IMR-90 (cell line): ENCODE data around the gene INPP5A. TPM values are rescaled to one million over a fixed set of nuclear protein-coding genes. Genes with fewer than 3 reads are reported as not detected.

Experiments used
- ATAC-seq: fragments of 200-7000 bp; cut with Tn5 transposase; 2 replicates; pipeline ENCODE4 v1.9.1; 2020; ENCODE audit warnings: low read depth, mild to moderate bottlenecking, moderate library complexity
- BruUV-seq: library from RNA; stranded (reverse); fragments of 400-500 nt; replicated peaks from 2 replicates; lab custom pipeline; 2021; lab: Mats Ljungman, UMichigan
- CTCF ChIA-PET: fragments of 300-600 bp; formaldehyde crosslinking; extraction: SDS; loops from one replicate; lab custom pipeline; 2021; ENCODE audit warnings: antibody characterized with exemption; lab: Yijun Ruan, JAX
- POLR2A ChIA-PET: fragments of 300-600 bp; sonication (Branson Sonifier 250); formaldehyde crosslinking; loops from one replicate; lab custom pipeline; 2022; ENCODE audit warnings: antibody characterized with exemption; ENCODE audit not compliant: unreplicated experiment; lab: Charles Lee
- DNase-seq: peaks from one replicate; pipeline ENCODE4 v3.0.0; 2013
- H2AFZ ChIP-seq: replicated peaks from 2 replicates; pipeline ENCODE3; 2013; ENCODE audit warnings: low read length, mild to moderate bottlenecking; ENCODE audit not compliant: poor library complexity
- H2AK5ac ChIP-seq: 2 replicates; pipeline ENCODE4 v1.6.1; 2013; ENCODE audit warnings: low read depth, low read length, inconsistent platforms
- H2AK9ac ChIP-seq: replicated peaks from 2 replicates; pipeline ENCODE3; 2013; ENCODE audit warnings: mild to moderate bottlenecking, low read depth, low read length, moderate library complexity; ENCODE audit not compliant: poor library complexity
- H2BK120ac ChIP-seq: 2 replicates; pipeline ENCODE4 v1.6.1; 2013; ENCODE audit warnings: low read depth, low read length, inconsistent platforms
- H2BK15ac ChIP-seq: 3 replicates; pipeline ENCODE4 v1.6.1; 2013; ENCODE audit warnings: low read depth, low read length, inconsistent platforms
- H2BK20ac ChIP-seq: 2 replicates; pipeline ENCODE4 v1.6.1; 2013; ENCODE audit warnings: low read depth, mild to moderate bottlenecking, inconsistent platforms, low read length, moderate library complexity
- H2BK5ac ChIP-seq: 2 replicates; pipeline ENCODE4 v1.6.1; 2013; ENCODE audit warnings: mild to moderate bottlenecking, low read depth, low read length, inconsistent platforms; ENCODE audit not compliant: poor library complexity, severe bottlenecking
- H3K14ac ChIP-seq: replicated peaks from 2 replicates; pipeline ENCODE4 v1.6.1; 2013; ENCODE audit warnings: low read depth, low read length, inconsistent platforms
- H3K18ac ChIP-seq: 2 replicates; pipeline ENCODE4 v1.6.1; 2013; ENCODE audit warnings: low read depth, low read length, control low read depth
- H3K23ac ChIP-seq: 2 replicates; pipeline ENCODE4 v1.6.1; 2013; ENCODE audit warnings: low read depth, low read length, inconsistent platforms
- H3K27ac ChIP-seq: 2 replicates; pipeline ENCODE4 v1.5.1; 2013; ENCODE audit warnings: mild to moderate bottlenecking, control low read depth, low read length; ENCODE audit not compliant: insufficient read depth
- H3K27me3 ChIP-seq: 2 replicates; pipeline ENCODE4 v1.6.1; 2013; ENCODE audit warnings: low read length; ENCODE audit not compliant: control insufficient read depth, insufficient read depth
- H3K36me3 ChIP-seq: 2 replicates; pipeline ENCODE4 v1.6.1; 2013; ENCODE audit warnings: low read length, mixed read lengths; ENCODE audit not compliant: control insufficient read depth, insufficient read depth
- H3K4ac ChIP-seq: 2 replicates; pipeline ENCODE4 v1.6.1; 2013; ENCODE audit warnings: low read depth, low read length, inconsistent platforms
- H3K4me1 ChIP-seq: 2 replicates; pipeline ENCODE4 v1.6.1; 2013; ENCODE audit warnings: low read length, mixed read lengths; ENCODE audit not compliant: control insufficient read depth, insufficient read depth
- H3K4me2 ChIP-seq: 2 replicates; pipeline ENCODE4 v1.6.1; 2013; ENCODE audit warnings: low read depth, mild to moderate bottlenecking, control low read depth, low read length, moderate library complexity
- H3K4me3 ChIP-seq: 2 replicates; pipeline ENCODE4 v1.5.1; 2013; ENCODE audit warnings: low read depth, mild to moderate bottlenecking, control low read depth, low read length, moderate library complexity; ENCODE audit not compliant: insufficient read depth
- H3K56ac ChIP-seq: 2 replicates; pipeline ENCODE4 v1.6.1; 2013; ENCODE audit warnings: low read length, inconsistent platforms; ENCODE audit not compliant: insufficient read depth; ENCODE audit errors: extremely low read depth
- H3K79me1 ChIP-seq, 2 experiments: 2 replicates each; pipeline ENCODE4 v1.6.1; 2013; ENCODE audit warnings: low read length in 2 of 2, inconsistent platforms in 1 of 2, low read depth in 1 of 2
- H3K9ac ChIP-seq: 2 replicates; pipeline ENCODE4 v1.6.1; 2013; ENCODE audit warnings: low read depth, low read length, control low read depth
- H3K9me1 ChIP-seq: 2 replicates; pipeline ENCODE4 v1.6.1; 2013; ENCODE audit warnings: low read length, inconsistent platforms; ENCODE audit not compliant: insufficient read depth
- H3K9me3 ChIP-seq: 2 replicates; pipeline ENCODE4 v1.6.1; 2013; ENCODE audit warnings: low read length; ENCODE audit not compliant: control insufficient read depth, insufficient read depth
- H4K20me1 ChIP-seq: 2 replicates; pipeline ENCODE4 v1.6.1; 2013; ENCODE audit warnings: low read length, inconsistent platforms; ENCODE audit not compliant: insufficient read depth
- H4K5ac ChIP-seq: 2 replicates; pipeline ENCODE4 v1.6.1; 2013; ENCODE audit warnings: mild to moderate bottlenecking, low read depth, low read length, control low read depth
- H4K8ac ChIP-seq, 2 experiments: 2 replicates each; pipeline ENCODE4 v1.6.1; 2013; ENCODE audit warnings: low read depth in 2 of 2, low read length in 2 of 2, control low read depth in 1 of 2, inconsistent platforms in 1 of 2
- H4K91ac ChIP-seq: 2 replicates; pipeline ENCODE4 v1.6.1; 2013; ENCODE audit warnings: low read depth, low read length, inconsistent platforms; ENCODE audit not compliant: insufficient read depth
- BHLHE40 ChIP-seq: fragments of 150-350 bp; IDR thresholded peaks from 2 replicates; pipeline ENCODE4 v1.6.1; 2016; ENCODE audit warnings: mild to moderate bottlenecking, low read depth, low read length
- CEBPB ChIP-seq: IDR thresholded peaks from 2 replicates; pipeline ENCODE4 v1.6.1; 2012; ENCODE audit warnings: low read depth, low read length, improper control_type of control experiment
- FOS ChIP-seq: fragments of 150-350 bp; IDR thresholded peaks from 2 replicates; pipeline ENCODE4 v1.6.1; 2016; ENCODE audit warnings: low read depth, low read length
- MAFK ChIP-seq: IDR thresholded peaks from 2 replicates; pipeline ENCODE4 v1.6.1; 2012; ENCODE audit warnings: low read depth, low read length, improper control_type of control experiment
- MAZ ChIP-seq: IDR thresholded peaks from 2 replicates; pipeline ENCODE4 v1.6.1; 2012; ENCODE audit warnings: low read depth, mild to moderate bottlenecking, low read length, improper control_type of control experiment, moderate library complexity, borderline replicate concordance
- MXI1 ChIP-seq: IDR thresholded peaks from 2 replicates; pipeline ENCODE4 v1.6.1; 2012; ENCODE audit warnings: low read depth, mild to moderate bottlenecking, low read length, moderate library complexity, borderline replicate concordance
- NFE2L2 ChIP-seq: fragments of 150-350 bp; IDR thresholded peaks from 2 replicates; pipeline ENCODE4 v1.6.1; 2016; ENCODE audit warnings: low read depth, mild to moderate bottlenecking, low read length
- POLR2A ChIP-seq: IDR thresholded peaks from 2 replicates; pipeline ENCODE4 v1.6.1; 2012; ENCODE audit warnings: mild to moderate bottlenecking, low read depth, low read length
- RAD21 ChIP-seq: IDR thresholded peaks from 2 replicates; pipeline ENCODE4 v1.6.1; 2012; ENCODE audit warnings: low read length, improper control_type of control experiment
- RCOR1 ChIP-seq: IDR thresholded peaks from 2 replicates; pipeline ENCODE4 v1.6.1; 2012; ENCODE audit warnings: mild to moderate bottlenecking, low read length, improper control_type of control experiment; ENCODE audit not compliant: insufficient replicate concordance
- RFX5 ChIP-seq: IDR thresholded peaks from 2 replicates; pipeline ENCODE4 v1.8.0; 2012; ENCODE audit warnings: low read depth, mild to moderate bottlenecking, low read length, moderate library complexity
- SMC3 ChIP-seq: fragments of 150-350 bp; IDR thresholded peaks from 2 replicates; pipeline ENCODE4 v1.6.1; 2016; ENCODE audit warnings: low read depth, mild to moderate bottlenecking, antibody characterized with exemption, low read length, moderate library complexity
- WGBS, 2 experiments: methylation state at CpG; one replicate each; pipeline versions ENCODE4 v1.1.5 to v1.1.7; 2013; ENCODE audit warnings: missing lambda C conversion rate in 2 of 2; ENCODE audit not compliant: insufficient read length in 1 of 2; ENCODE audit errors: extremely low coverage in 2 of 2; 5-methylcytosine and 5-hydroxymethylcytosine counted together
- dilution Hi-C: fragments of 300-500 bp; cut with HindIII; formaldehyde crosslinking; loops from one replicate; pipeline ENCODE4 v1.14.3; 2018; ENCODE audit warnings: low sequenced_read_pairs; ENCODE audit not compliant: unreplicated experiment
- in situ Hi-C: fragments of 300-500 bp; cut with MboI; formaldehyde crosslinking; loops from 3 replicates; pipeline ENCODE4 v1.14.3; 2019; ENCODE audit warnings: low sequenced_read_pairs, inconsistent platforms, mixed read lengths
- intact Hi-C: fragments of 100-400 bp; cut with micrococcal nuclease; formaldehyde crosslinking; loops from 2 replicates; pipeline ENCODE4 v1.10.0; 2022
- polyA plus RNA-seq, 3 experiments: library from polyadenylated mRNA; depleted of rRNA; stranded (reverse); fragments of >200 nt; gene quantifications; 2 replicates each; pipeline ENCODE4 v1.2.3, GENCODE V29; 2012; ENCODE audit warnings: low replicate concordance in 1 of 3
- total RNA-seq: library from RNA; depleted of rRNA; stranded (reverse); fragments of >200 nt; gene quantifications from 2 replicates; pipeline ENCODE4 v1.2.3, GENCODE V29; 2012
- TF ChIP-seq, protein P1 (sequence below): fragments of 150-350 bp; IDR thresholded peaks from 2 replicates; pipeline ENCODE4 v1.6.1; 2016; ENCODE audit warnings: low read depth, mild to moderate bottlenecking, low read length, moderate library complexity, borderline replicate concordance
- TF ChIP-seq, protein P2 (sequence below): conservative IDR thresholded peaks from 2 replicates; pipeline ENCODE4 v1.5.1; 2012; ENCODE audit warnings: mild to moderate bottlenecking, low read depth, low read length, improper control_type of control experiment
- TF ChIP-seq, protein P3 (sequence below): fragments of 150-350 bp; IDR thresholded peaks from 2 replicates; pipeline ENCODE4 v1.6.1; 2017; ENCODE audit warnings: mild to moderate bottlenecking, antibody characterized with exemption, low read length, low read depth

Gene INPP5A
- total and polyA plus RNA-seq, 2 of the 4 experiments (the other 2 are of a cell fraction) = 21.4 to 36.7 TPM

DNA sequence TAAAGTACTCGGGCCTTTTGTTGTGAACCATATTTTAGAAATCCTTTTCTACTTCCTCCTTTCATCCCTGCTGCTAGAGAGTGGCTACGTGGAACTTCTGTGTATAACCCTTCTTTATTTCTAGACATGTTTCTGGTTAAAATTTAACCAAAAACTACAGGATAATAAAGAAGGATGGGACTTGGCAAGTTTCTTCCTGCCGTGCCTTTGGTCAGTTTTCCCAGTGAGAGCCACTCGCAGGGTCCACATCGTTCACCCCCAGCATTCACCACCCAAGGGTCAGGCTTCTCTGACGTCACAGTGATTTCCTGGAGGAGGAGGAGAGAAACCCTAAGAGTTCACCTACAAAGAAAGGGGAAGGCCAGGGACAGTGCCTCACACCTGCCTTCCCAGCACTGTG is 203.0 kb downstream of the INPP5A start:
- no peak overlapping the region for H4K91ac ChIP-seq
- H3K27ac ChIP-seq = no peak overlapping the region
- no peak overlapping the region for H3K4ac ChIP-seq
- H3K9ac ChIP-seq = no peak overlapping the region
- H3K4me1 ChIP-seq = peaks cover 9% of the 10 kb centered on the region
- H3K36me3 ChIP-seq = no peaks in the 10 kb centered on the region
- no peak overlapping the region for H3K56ac ChIP-seq
- no peak overlapping the region for H2AFZ ChIP-seq
- no peak overlapping the region for H2BK120ac ChIP-seq
- ChIA-PET CTCF (no interaction called here), POLR2A (no interaction called here)
- dilution Hi-C loops (no loop called here), in situ Hi-C loops (no loop called here), intact Hi-C loops (no loop called here)
- no peak overlapping the region for H3K14ac ChIP-seq
- ATAC-seq (no peak), DNase-seq (no peak)
- H4K8ac ChIP-seq = no peak overlapping the region
- no peak overlapping the region for H2BK5ac ChIP-seq
- no peaks in the 10 kb centered on the region; the same call in 1 of the 2 replicates for H4K20me1 ChIP-seq
- no peak overlapping the region for H3K4me2 ChIP-seq
- no peaks in the 10 kb centered on the region for H3K9me3 ChIP-seq
- no peak overlapping the region for H4K5ac ChIP-seq
- no peak overlapping the region for H3K18ac ChIP-seq
- H3K23ac ChIP-seq = no peak overlapping the region
- no peaks in the 10 kb centered on the region for H3K27me3 ChIP-seq
- TF ChIP-seq POLR2A (no peak), NFE2L2 (no peak), MAZ (no peak), BHLHE40 (no peak), SMC3 (no peak), MXI1 (no peak), FOS (no peak), MAFK (no peak), RCOR1 (no peak), CEBPB (no peak), RFX5 (no peak), RAD21 (no peak)
- TF ChIP-seq, protein P1, sequence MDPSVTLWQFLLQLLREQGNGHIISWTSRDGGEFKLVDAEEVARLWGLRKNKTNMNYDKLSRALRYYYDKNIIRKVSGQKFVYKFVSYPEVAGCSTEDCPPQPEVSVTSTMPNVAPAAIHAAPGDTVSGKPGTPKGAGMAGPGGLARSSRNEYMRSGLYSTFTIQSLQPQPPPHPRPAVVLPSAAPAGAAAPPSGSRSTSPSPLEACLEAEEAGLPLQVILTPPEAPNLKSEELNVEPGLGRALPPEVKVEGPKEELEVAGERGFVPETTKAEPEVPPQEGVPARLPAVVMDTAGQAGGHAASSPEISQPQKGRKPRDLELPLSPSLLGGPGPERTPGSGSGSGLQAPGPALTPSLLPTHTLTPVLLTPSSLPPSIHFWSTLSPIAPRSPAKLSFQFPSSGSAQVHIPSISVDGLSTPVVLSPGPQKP = no peak
- TF ChIP-seq, protein P2, sequence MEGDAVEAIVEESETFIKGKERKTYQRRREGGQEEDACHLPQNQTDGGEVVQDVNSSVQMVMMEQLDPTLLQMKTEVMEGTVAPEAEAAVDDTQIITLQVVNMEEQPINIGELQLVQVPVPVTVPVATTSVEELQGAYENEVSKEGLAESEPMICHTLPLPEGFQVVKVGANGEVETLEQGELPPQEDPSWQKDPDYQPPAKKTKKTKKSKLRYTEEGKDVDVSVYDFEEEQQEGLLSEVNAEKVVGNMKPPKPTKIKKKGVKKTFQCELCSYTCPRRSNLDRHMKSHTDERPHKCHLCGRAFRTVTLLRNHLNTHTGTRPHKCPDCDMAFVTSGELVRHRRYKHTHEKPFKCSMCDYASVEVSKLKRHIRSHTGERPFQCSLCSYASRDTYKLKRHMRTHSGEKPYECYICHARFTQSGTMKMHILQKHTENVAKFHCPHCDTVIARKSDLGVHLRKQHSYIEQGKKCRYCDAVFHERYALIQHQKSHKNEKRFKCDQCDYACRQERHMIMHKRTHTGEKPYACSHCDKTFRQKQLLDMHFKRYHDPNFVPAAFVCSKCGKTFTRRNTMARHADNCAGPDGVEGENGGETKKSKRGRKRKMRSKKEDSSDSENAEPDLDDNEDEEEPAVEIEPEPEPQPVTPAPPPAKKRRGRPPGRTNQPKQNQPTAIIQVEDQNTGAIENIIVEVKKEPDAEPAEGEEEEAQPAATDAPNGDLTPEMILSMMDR = no peak
- TF ChIP-seq, protein P3, sequence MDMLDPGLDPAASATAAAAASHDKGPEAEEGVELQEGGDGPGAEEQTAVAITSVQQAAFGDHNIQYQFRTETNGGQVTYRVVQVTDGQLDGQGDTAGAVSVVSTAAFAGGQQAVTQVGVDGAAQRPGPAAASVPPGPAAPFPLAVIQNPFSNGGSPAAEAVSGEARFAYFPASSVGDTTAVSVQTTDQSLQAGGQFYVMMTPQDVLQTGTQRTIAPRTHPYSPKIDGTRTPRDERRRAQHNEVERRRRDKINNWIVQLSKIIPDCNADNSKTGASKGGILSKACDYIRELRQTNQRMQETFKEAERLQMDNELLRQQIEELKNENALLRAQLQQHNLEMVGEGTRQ = no peak
- no TSS peak for BruUV-seq
- H3K79me1 ChIP-seq = peaks cover 0 to 7% of the 10 kb centered on the region in 2 experiments; a peak in 1 of 4 replicates
- no CpG with 5 or more reads among the region's 6 CpGs for WGBS, 2 experiments
- H3K9me1 ChIP-seq = peaks cover 3% of the 10 kb centered on the region; the same call in 1 of the 2 replicates
- no peak overlapping the region for H2BK15ac ChIP-seq
- no peak overlapping the region for H3K4me3 ChIP-seq
- no peak overlapping the region for H2AK9ac ChIP-seq
- no peak overlapping the region for H2BK20ac ChIP-seq
- H2AK5ac ChIP-seq = no peak overlapping the region
